Activated naive CD4-positive, alpha-beta T cell treated with anti-CD3 and anti-CD28 coated beads for 36 hours (primary cell): ENCODE data around the gene PTPN18. TPM values are rescaled to one million over a fixed set of nuclear protein-coding genes. Genes with fewer than 3 reads are reported as not detected.
"Not testable (repeated sequence)": the region's sequence is repeated elsewhere in the genome, so short reads cannot be mapped to it uniquely, and the experiment has no call there.

Experiments
- CTCF ChIA-PET: fragments of 350-600 bp; sonication (Branson Sonifier 250); formaldehyde crosslinking; loops from one replicate; lab custom pipeline; 2021; ENCODE audit warnings: antibody characterized with exemption; lab: Charles Lee
- DNase-seq: peaks from one replicate; pipeline ENCODE4 v3.0.0-alpha.2; 2020
- H3K27ac Mint-ChIP-seq: one replicate; pipeline ENCODE4 v1.8.0; 2021; ENCODE audit warnings: mild to moderate bottlenecking, mixed read lengths
- H3K27me3 Mint-ChIP-seq: one replicate; pipeline ENCODE4 v1.8.0; 2021; ENCODE audit warnings: low read depth, mixed read lengths
- H3K36me3 Mint-ChIP-seq: one replicate; pipeline ENCODE4 v1.8.0; 2021; ENCODE audit warnings: low read depth, mixed read lengths
- H3K4me1 Mint-ChIP-seq: one replicate; pipeline ENCODE4 v1.8.0; 2021; ENCODE audit warnings: low read depth, mixed read lengths
- H3K4me3 Mint-ChIP-seq: one replicate; pipeline ENCODE4 v1.8.0; 2021; ENCODE audit warnings: mild to moderate bottlenecking, moderate library complexity, mixed read lengths
- H3K9me3 Mint-ChIP-seq: one replicate; pipeline ENCODE4 v1.8.0; 2021; ENCODE audit warnings: mixed read lengths
- intact Hi-C: fragments of 100-400 bp; cut with micrococcal nuclease; formaldehyde crosslinking; loops from one replicate; pipeline ENCODE4 v1.15.1; 2023
- total RNA-seq, 2 experiments: library from RNA; stranded (reverse); gene quantifications; one replicate each; pipeline ENCODE4 v1.2.3, GENCODE V29; 2021

PTPN18 gene
- total RNA-seq, 2 experiments from 2014 or later, result 24.7 to 25.3 TPM

GRCh38 chr2:130389783-130390182 is 33.9 kb downstream of the PTPN18 start:
- CTCF ChIA-PET, result interaction anchor here (1.2 to 1.7 kb wide), 2 partner anchors 11 to 17 kb away, joined by 3 to 8 read pairs; no protein-coding TSS in a partner anchor
- Mint-ChIP-seq H3K27me3 (peaks cover 12% of the 10 kb centered on the region), H3K27ac (no peak overlapping the region), H3K9me3 (no peaks in the 10 kb centered on the region), H3K4me1 (peaks cover 3% of the 10 kb centered on the region), H3K36me3 (no peaks in the 10 kb centered on the region), H3K4me3 (no peak overlapping the region)
- intact Hi-C loops, result loop anchor here (5.0 kb wide), 1 partner anchor 32 kb away; the partner anchor contains the start of gene PTPN18
- DNase-seq, result no peak

GRCh38 chr2:130390460-130391057 is 34.7 kb downstream of the PTPN18 start:
- Mint-ChIP-seq H3K36me3 (no peaks in the 10 kb centered on the region), H3K27ac (no peak overlapping the region), H3K4me1 (peaks cover 3% of the 10 kb centered on the region), H3K27me3 (peaks cover 12% of the 10 kb centered on the region), H3K9me3 (no peaks in the 10 kb centered on the region), H3K4me3 (peak overlapping the region; percentile 71)
- intact Hi-C loops, result loop anchor here (1.0 to 5.0 kb wide), 3 partner anchors 19 to 48 kb away; partner anchors contain the start of genes IMP4 and PTPN18
- CTCF ChIA-PET, result interaction anchor here (0.7 to 1.7 kb wide), 2 partner anchors 17 to 22 kb away, joined by 3 to 8 read pairs; no protein-coding TSS in a partner anchor
- no peak for DNase-seq

GRCh38 chr2:130391058-130391871 is 35.4 kb downstream of the PTPN18 start:
- peak; percentile 83 for DNase-seq
- Mint-ChIP-seq H3K36me3 (no peaks in the 10 kb centered on the region), H3K27me3 (peaks cover 15% of the 10 kb centered on the region), H3K9me3 (no peaks in the 10 kb centered on the region), H3K4me1 (peaks cover 3% of the 10 kb centered on the region), H3K27ac (no peak overlapping the region), H3K4me3 (peak overlapping the region; percentile 71)
- intact Hi-C loops, result loop anchor here (1.0 to 5.0 kb wide), 3 partner anchors 20 to 49 kb away; partner anchors contain the start of genes IMP4 and PTPN18
- CTCF ChIA-PET, result interaction anchor here (1.7 kb wide), 1 partner anchor 18 kb away, joined by 8 read pairs; no protein-coding TSS in a partner anchor

- CTCF ChIA-PET, result interaction anchor here (1.2 kb wide), 1 partner anchor 19 kb away, joined by 4 read pairs; no protein-coding TSS in a partner anchor
- no peaks in the 10 kb centered on the region for H3K9me3 Mint-ChIP-seq
- H3K36me3 Mint-ChIP-seq, result no peaks in the 10 kb centered on the region
- no peak for DNase-seq
- H3K27me3 Mint-ChIP-seq, result peaks cover 16% of the 10 kb centered on the region
- no peak overlapping the region for H3K27ac Mint-ChIP-seq
- peak overlapping the region; percentile 71 for H3K4me3 Mint-ChIP-seq
- intact Hi-C loops, result loop anchor here (1.0 to 5.0 kb wide), 3 partner anchors 21 to 50 kb away; partner anchors contain the start of genes IMP4 and PTPN18
- H3K4me1 Mint-ChIP-seq, result peaks cover 3% of the 10 kb centered on the region
Measured at GRCh38 chr2:130391872-130392670, 36.2 kb downstream of the PTPN18 start.

GRCh38 chr2:130393318-130393910 is 37.6 kb downstream of the PTPN18 start:
- Mint-ChIP-seq H3K27me3 (peaks cover 20% of the 10 kb centered on the region), H3K4me1 (peaks cover 3% of the 10 kb centered on the region), H3K9me3 (no peaks in the 10 kb centered on the region), H3K36me3 (no peaks in the 10 kb centered on the region), H3K27ac (no peak overlapping the region), H3K4me3 (no peak overlapping the region)
- CTCF ChIA-PET, result interaction anchor here (1.2 kb wide), 1 partner anchor 20 kb away, joined by 4 read pairs; no protein-coding TSS in a partner anchor
- DNase-seq, result no peak
- intact Hi-C loops, result loop anchor here (5.0 kb wide), 1 partner anchor 36 kb away; the partner anchor contains the start of gene PTPN18

GRCh38 chr2:130406280-130406679 is 50.4 kb downstream of the PTPN18 start:
- intact Hi-C loops, H3K27ac Mint-ChIP-seq, H3K36me3 Mint-ChIP-seq, H3K9me3 Mint-ChIP-seq, DNase-seq, H3K27me3 Mint-ChIP-seq, H3K4me1 Mint-ChIP-seq, CTCF ChIA-PET, H3K4me3 Mint-ChIP-seq: not testable (repeated sequence)

- CTCF ChIA-PET, H3K4me1 Mint-ChIP-seq, H3K4me3 Mint-ChIP-seq, intact Hi-C loops, H3K9me3 Mint-ChIP-seq, H3K27ac Mint-ChIP-seq, H3K27me3 Mint-ChIP-seq, H3K36me3 Mint-ChIP-seq: not testable (repeated sequence)
- peak; percentile 51 for DNase-seq
Measured at GRCh38 chr2:130416693-130417092, 60.8 kb downstream of the PTPN18 start.

GRCh38 chr2:130418845-130419244 is 63.0 kb downstream of the PTPN18 start:
- H3K36me3 Mint-ChIP-seq, intact Hi-C loops, H3K4me1 Mint-ChIP-seq, DNase-seq, CTCF ChIA-PET, H3K27ac Mint-ChIP-seq, H3K9me3 Mint-ChIP-seq, H3K4me3 Mint-ChIP-seq, H3K27me3 Mint-ChIP-seq: not testable (repeated sequence)

Other genes with a start within 250 kb of the PTPN18 start
- not detected for gene POTEF, start 226.8 kb upstream of the PTPN18 start, total RNA-seq
- gene CCDC74B, start 210.9 kb upstream of the PTPN18 start, total RNA-seq, result 1 to 10 TPM; 3.7 to 4.1 TPM
- gene SMPD4, start 174.5 kb upstream of the PTPN18 start, total RNA-seq, result 10 to 100 TPM; 70.8 to 71.5 TPM
- gene MZT2B, start 173.8 kb upstream of the PTPN18 start, total RNA-seq, result 100 to 1,000 TPM; 408 to 431 TPM
- gene TUBA3E, start 157.6 kb upstream of the PTPN18 start, total RNA-seq, result not detected
- 100 to 1,000 TPM; 120 to 128 TPM for gene IMP4, start 13.2 kb upstream of the PTPN18 start, total RNA-seq
- gene POTEI, start 153.3 kb downstream of the PTPN18 start, total RNA-seq, result not detected
- not detected for gene CFC1B, start 165.2 kb downstream of the PTPN18 start, total RNA-seq
- not detected for gene CFC1, start 243.5 kb downstream of the PTPN18 start, total RNA-seq